Glomerular visceral epithelial cell (primary cell): ENCODE measurements around the gene LRRC8B.

ENCODE experiments used
- DNase-seq: peaks from one replicate; pipeline ENCODE4 v3.0.0-alpha.2; 2016; ENCODE audit errors: extremely low spot score

The LRRC8B gene

DNA sequence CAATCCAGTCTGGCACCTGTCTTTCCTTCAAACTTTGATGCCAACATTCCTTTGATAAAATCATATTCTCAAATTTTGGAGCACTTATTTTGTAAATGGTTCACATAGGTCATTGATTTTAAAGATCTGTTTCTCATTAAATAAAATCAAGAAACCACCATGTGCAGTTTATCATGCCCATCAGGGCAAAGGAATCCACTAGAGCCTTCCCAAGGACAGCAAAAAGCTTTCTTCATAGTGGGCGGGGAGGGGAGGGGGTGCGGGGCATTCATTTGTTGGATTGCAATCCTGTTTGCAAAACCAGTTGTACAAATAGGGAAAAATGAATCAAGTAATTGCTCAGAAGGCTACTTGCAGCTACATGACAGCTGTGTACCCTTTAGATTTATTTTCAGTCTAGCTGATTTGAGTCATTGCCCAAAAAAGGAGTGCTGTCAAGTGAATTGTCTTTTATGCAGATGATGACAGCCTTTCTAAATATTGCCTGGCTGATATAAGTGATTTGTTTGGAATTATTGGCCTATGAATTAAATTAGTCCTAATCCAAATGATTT lies 23.0 kb downstream of the LRRC8B start:
- no peak for DNase-seq

DNA sequence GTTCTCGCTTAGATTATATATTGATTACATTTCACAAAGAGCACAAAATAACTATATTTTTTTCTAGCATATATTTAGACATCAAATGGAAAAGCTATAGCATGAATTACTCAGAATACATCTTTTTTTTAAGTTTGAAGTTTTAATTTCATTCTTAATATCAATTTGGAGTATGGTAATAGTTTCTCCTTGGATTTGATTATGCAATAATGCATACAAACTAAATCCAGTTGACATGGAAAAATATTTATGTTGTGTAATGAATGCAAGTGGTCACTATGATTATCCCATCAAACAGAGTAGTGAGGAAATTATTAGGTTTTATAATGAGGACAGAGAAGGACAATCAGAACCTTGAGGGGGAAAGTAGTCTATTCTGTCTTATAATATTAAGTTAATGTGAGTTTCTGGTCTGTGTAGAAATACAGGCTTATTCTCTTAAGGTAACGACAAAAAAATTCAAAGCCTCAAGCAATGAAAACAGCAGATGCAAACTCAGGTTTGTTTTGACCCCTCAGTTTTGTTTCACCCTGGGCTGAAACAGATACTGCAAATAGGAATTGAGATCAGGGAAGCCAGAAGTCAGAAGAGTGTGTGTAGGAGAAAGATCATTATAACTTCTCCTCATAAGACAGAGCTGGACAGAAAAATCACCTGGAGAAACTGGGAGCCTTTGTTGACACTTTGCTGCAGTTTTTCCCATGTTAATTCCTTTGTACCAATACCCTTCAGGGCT lies 23.7 kb downstream of the LRRC8B start:
- DNase-seq = no peak

DNA sequence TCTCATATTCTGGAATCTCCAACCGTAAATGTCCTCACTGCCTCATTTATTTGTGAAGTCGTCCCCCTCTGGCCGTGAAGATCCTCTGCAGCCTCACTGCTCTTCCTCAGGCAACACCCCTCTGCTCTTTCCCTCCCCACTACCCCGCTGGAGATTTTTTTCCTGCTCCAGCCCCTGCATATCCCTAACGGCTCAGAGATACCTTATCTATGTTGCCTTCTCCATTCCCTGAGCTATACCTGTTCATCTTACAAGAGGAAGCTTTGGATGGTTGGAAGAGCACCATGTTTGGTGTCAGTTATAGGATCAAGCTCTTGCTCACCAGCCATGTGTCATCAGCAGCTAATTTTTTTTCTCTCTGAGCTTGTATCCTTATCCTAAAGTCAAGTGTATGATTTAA lies 26.4 kb downstream of the LRRC8B start:
- no peak for DNase-seq

DNA sequence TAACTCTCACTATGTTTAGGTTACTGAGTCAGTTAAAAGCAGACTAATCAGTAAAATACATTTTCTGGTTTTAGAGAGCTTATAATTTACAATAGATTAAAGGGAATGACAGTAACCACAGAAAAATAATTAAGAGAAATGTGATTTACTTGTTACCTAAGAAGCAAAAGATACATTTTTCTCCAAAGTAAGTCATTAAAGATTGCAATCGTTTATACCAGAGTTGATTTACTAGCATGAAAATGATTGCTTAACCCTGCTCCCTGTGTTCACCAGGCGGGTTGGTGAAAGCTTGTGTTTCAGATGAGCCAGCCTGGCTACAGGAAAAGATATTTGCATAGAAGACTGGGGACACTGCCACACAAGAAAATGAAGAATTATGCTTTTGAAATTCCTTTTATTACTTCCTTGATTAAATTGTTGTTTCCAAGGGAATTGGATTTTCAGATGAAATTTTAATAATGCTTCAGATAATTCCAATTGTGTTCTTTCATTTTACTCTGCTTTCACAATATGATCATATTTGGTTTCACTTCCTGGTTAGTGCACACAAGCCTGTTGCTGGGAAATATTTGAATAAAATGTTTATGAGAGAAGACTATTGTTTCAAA lies 27.9 kb downstream of the LRRC8B start:
- DNase-seq = peak; percentile 15

DNA sequence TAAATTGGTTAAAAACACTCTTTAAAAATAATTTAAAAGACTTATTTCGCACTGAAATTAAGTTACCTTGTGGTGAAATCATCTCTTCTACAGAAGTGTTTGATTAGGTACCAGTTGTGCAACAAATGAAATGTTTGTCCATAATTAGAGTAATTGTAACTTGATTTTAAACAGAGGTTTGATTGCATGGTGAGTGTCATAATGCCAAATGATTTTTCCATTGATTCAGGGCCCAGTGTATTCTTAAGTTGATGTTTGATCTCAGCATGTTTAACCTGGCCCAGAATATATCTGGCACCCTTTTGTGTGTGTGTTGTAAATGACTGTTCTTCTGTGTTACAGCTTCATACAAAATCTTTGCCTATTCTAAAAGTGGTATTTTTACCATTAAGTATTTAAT lies 28.5 kb downstream of the LRRC8B start:
- no peak for DNase-seq

DNA sequence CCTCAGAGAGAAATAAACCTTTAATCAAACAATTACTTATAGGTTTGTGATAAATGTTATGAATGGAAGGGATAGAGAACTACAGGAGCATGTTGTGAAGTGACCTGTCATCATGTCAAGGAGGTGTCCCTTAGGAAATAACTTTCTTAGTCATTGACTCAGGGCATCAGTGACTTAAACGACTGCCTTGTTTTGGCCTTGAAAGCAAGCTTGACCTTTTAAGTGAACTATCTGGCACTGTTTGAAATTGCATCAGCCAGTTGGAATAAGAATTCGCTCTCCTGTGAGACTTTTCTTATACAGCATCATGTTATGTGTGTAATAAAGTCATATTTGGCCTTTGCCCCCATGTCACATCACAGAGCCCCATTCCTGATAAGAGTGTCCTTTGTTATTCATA lies 30.9 kb downstream of the LRRC8B start:
- no peak for DNase-seq

DNA sequence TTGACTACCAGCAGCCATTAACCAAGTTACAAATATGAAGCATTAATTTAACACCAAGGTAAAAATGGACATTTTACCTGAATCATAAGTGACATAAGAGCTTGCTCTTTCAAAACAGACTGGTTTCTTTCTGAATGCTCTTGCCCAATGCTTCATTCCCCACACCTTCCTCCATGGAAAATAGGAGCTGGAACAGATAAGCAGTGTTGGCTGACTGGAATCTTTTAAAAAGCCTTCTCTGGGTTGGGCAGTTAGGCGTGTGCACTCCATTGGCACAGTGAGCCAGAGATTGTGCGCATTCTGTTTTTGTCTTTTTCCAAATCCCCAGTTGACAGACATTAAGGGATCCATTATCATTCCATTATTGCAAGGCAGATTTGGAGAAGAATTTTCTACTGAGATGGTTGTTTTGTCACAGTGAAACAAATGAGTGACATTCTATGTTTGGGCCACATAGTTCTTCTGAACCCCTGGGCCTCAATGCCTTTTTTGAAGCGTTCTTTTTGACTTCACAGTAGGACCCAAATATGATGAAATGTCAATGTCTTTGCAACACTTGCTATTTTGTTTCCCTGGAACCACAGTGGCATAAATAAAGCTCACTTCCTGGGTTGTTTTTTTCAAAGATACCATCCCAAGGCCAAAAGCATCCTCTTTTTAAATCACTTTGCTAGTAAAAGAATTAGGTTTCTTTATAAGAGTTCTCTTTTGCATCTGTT lies 32.3 kb downstream of the LRRC8B start:
- no peak for DNase-seq

DNA sequence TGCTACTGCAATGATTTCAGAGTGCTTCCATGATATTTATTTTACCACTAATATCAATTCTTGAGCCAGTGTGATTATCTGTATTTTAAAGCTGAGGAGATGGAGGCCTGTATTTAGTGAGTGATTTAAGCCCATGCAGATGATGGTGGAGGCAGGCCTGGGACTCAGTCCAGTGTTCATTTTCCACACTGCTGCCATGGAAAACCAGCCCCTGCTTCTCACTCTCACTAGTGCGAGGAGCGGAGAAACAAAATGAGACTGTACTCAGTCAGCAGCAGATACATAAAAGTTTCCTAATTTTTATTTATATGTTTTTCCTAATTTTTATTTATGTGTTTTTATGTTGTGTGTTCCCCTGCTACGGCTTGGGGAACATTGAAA lies 32.8 kb downstream of the LRRC8B start:
- DNase-seq = no peak

DNA sequence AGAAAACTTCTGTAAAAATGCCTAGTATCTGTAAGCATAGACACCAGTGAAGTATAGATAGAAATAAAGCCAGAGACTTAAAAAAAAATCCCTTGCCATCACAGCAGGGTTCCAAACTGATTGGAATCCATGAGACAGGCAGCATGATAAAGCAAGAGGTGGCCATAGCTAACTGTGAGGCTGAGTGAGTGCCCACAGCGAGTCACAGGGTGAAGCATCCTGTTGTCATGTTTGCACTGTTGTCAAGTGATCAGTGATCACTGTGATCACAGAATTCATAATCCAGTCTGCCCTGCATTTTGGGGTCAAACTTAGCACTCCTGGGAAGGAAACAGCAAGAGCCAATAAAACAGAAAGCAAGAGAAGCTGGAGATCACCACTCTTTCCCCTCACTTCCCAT lies 33.3 kb downstream of the LRRC8B start:
- DNase-seq = no peak

DNA sequence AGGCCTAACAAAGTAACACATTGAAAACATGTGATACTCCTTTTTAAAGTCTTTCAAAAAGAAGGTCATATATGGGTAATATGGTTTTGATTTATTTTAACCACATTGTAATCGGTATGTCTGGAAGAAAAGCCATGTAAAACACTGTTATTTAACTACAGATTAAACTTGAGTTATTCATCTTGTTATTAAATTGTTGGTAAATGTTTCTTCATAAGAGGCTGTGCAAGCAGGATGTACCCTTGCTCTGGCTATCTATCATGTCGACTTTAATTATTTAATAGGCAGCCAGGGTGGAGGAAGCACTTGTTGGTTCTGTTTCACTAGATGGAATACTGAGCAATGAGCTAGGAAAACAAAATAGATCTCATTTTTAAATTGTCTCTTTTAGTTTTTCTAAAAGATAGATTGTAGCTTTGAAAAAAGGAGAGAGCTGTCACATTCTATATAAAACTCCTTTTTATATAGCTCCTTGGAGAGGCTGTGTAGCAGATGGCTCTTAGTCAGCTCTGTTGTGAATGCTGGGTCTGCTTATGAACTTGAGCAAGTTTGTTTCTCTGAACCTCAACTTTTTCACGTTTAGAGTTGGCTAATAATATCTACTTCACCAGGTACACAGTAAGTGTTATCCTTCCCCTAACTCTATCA lies 39.5 kb downstream of the LRRC8B start:
- DNase-seq = no peak

DNA sequence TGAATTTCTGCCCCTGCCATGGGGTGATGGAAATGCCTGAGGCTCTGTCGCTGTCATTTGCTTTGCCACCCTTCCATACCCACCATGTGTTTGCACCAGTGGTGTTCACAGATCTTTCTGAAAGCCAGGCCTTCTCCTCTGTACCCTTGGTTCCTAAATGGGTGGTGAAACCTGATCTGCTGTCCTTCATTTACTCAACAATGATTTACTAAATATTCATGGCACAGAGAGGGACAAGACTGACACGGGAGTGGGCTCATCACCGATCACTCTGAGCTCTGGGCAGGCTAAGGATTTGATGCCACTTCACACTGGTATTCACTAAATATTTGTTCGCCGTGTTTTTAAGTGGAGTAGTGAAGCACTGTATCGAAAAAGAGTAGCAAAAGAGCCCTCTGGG lies 40.9 kb downstream of the LRRC8B start:
- DNase-seq = no peak

DNA sequence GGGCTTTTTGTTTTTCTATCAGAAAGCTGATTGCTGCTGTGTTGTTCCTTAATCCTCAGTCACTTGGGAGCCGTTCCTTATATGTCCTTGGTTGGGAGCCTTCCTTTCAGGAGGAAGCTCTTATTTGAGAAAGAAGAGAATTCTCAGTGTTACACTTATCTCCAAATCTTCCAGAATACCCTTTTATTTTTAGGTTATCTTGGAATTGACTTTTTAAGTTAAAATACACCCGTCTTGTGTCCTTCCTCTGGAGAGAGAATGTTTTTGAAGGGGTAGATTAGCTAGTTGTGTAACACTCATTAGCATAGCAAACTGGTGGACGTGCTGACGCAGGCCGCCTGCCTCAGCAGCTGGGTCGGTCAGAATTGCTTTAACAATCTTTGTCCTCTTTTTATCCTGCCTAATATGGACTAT lies 42.1 kb downstream of the LRRC8B start:
- DNase-seq = no peak

DNA sequence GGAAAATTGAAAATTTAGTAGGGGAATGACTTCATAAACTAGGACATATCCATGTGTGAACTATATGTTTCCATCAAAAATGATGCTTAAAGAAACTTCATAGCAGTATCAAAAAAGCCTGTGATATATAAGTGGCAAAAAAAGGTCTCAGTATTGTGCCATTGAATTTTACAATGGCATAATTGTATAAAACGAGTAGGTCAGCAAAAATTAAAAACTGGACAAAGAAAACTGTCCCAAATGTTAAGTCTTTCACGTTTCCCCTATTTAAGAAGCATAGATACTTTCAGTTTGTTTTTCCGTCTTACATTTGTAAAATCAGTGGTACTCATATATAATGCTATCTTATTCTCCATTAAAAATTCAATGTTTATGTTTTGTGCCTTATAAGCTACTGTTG lies 43.2 kb downstream of the LRRC8B start:
- no peak for DNase-seq

DNA sequence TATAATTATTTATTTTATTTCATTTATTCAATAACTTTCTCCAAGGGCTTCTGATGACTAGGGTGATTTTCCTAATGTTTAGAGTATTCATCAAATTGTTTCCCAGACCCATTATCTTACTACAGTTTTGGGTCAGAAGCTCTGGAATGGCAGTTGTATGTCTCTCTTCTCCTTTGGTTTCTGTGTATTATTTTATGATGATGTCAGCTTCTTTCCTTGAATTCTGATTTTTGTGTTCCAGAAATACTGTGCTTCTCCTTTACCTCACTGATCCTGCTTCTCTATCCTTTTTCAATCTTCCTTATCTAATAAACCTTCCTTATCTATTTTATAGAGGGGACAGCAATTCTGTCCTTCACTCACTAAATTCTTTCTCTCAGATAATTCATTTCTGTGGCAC lies 48.8 kb downstream of the LRRC8B start:
- no peak for DNase-seq

DNA sequence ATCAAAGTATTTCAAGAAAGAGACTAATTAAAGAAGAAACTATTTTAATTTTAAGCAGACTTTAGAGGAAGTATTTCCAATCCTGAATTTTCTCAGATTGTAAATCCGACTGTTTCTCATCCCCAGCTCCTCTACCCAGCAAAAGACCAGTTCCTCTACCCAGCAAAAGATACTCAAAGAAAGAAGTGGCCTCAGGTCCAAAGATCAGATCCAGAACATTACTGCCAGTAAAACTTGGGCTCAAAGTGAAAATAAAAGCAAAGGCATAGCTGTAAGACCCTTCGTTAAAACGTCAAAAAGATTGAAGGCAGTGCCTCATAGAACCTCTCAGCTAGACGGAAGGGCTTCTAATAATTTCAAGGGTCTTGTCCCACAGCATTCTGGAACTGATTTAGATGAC lies 50.0 kb downstream of the LRRC8B start:
- no peak for DNase-seq

DNA sequence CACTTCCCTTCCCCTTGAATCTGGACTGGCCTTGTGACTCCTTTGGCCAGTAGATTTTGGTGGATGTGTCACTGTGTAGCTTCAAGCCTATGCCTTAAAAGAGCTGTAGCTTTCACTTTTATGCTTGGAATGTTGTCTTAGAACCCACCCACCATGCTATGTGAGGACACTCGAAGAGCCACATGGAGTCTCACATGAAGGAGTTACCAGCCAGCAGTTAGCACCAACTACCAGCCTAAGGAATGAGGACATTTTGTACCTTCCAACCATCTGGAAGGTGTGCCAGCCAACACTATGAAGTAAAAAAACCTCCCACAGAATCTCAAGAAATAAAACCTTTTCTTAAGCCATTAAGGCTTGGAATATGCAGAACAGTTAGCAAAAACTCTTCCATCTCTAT lies 50.6 kb downstream of the LRRC8B start:
- no peak for DNase-seq

DNA sequence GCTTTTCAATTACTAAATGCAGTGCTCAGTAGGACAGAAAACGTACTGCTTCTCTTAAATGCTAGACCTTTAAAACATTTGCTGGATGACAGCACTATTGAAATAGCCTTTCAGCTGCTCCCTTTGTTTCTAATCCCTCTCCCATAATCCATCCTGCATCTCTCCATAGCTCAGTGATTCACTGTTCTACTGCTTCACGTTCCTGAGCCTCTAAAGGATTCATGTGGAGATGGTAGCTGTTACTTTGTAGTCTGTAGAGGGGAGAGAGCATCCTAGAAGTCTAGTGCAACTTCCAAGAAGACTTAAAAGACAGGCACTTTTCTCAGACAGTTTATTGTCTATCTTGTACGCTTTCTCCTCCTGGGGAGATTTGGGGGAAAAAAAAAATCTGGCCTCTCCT lies 51.4 kb downstream of the LRRC8B start:
- no peak for DNase-seq

DNA sequence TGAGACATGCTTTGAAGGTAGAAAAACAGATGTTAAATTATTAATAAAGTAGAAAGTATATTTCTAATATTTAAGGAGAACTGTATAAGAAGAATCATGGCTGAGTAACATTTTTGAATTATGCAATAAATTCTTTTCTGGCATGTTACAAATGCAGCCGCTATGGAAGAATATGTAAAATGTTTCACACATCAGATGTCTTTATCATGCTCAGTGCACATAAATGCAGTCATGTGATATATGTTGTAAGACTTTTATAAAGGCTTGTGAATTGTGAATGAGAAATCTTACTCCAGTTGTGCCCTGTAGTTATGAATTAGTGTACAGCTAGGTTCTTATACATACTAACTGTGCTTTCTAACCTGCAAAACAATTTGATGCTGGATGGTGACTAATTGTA lies 53.5 kb downstream of the LRRC8B start:
- DNase-seq = no peak

DNA sequence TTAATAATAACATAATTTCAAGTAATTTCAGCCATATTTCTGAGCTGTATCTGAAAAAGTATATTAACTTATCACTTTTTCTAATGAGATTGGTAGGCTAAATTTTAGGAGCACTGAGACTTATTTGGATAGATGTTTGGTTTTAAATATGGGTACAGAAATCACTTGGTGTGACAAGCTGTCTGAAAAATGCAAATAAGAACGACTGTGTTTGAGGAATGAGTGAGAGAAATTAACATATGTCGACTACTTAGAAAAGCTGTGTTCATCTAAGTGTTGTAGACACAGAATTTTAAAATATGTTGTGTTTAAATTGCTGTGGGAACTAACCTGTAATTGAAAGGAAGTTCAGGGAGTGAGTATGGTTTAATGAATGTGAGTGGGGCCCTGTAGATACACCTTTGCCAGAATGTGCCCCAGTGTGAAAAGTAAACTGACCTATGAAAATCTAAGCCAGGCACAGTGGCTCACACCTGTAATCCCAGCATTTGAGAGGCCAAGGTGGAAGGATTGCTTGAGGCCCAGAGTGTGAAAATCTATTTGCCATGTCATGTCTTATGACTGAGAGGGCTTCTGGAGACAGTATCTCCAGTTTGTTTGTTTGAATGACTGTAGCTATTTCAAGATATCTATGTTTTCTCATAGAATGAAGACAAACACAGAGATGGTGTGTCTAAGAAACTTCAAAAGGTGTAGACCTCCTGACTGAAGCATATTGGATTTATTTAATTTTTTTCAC lies 54.5 kb downstream of the LRRC8B start:
- no peak for DNase-seq

DNA sequence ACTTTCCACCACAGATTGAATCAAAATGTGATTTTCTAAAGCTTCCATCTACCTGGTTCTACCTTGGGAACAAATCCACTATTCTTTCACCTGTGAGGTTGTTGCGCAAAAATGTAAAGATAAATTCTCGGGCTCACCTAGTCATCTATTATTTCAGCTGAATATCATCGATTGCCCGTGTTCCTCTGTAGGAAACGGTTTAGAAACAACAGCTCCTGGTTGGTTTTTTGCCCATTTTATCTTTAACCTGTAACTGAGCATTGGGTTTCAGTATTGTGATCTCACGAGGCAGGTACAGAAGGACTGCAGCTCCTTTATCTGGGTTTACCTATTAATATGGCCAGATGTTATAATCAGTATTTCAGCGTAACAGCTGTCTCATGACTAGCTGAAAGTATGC lies 55.4 kb downstream of the LRRC8B start:
- no peak for DNase-seq

DNA sequence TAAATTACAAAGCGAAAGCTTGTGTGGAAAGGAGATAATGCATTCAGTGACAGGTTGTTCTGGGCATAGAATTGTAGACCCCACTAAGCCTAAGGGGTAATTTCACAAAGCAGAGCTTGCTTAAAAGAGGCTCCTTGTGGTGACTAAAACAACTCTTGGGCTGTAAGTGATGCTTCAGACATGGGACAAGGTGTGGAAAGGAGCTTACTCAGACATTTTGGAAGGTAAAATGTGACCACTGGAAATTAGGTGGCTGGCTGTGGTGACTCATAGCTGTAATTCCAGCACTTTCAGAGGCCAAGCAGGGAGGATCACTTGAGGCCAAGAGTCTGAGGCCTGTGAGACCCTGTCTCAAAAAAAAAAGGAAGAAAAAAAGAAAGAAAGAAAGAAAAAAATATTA lies 57.2 kb downstream of the LRRC8B start:
- no peak for DNase-seq

DNA sequence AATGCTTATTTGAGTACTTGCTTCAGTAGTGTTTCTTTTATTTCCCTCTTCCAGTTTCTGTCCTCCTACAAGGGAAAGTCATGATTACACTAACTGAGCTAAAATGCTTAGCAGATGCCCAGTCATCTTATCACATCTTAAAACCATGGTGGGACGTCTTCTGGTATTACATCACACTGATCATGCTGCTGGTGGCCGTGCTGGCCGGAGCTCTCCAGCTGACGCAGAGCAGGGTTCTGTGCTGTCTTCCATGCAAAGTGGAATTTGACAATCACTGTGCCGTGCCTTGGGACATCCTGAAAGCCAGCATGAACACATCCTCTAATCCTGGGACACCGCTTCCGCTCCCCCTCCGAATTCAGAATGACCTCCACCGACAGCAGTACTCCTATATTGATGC lies 57.9 kb downstream of the LRRC8B start:
- no peak for DNase-seq
